ENCODE data around the gene LRRC56. TPM values are rescaled to one million over a fixed set of nuclear protein-coding genes. Genes with fewer than 3 reads are reported as not detected.
A peak's percentile ranks its signal among the peaks of the same experiment; 100 is the strongest.

Gene LRRC56
- total RNA-seq, 2 donors from 2014 or later = 3.0 to 4.3 TPM

DNA sequence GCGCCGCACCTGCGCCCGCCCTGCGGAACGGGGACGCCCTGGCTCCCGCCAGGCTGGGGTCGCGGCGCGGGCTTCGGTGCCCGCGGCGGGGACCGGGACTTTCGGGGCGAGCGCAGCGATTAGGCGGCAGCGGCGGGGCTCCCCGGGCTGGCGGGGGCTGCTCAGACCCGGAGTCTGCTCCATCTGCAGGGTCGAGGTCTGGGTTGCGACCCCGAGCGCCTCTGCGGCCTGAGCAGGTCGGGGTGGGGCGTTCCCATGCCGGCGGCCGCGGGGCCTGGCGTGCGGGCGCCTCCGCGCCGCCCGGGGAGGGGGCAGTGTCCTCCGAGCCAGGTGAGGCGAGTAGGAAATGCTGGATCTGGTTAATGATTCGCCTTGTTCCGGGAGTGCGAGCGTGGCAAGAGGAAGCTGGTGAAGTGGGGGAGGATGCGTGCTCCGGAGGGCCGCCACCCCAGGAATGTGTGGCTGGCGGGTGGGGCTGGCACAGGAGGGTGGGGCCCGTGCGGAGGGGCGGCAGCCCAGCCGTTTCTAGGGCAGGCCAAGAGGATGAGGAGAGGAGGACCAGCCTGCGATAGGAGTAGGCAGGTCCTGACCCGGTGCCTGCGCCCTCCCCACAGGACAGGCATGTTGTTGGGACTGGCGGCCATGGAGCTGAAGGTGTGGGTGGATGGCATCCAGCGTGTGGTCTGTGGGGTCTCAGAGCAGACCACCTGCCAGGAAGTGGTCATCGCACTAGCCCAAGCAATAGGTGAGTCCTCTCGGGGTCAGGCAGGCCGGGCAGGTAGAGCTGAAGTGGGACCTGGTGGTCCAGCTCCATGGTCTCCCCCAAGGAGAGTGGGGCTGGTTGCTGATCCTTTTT lies 24.0 kb downstream of the LRRC56 start:
- peak; percentile 75 for DNase-seq
- Histone ChIP-seq H3K4me3 (ENCODE audit: low read length) (peak overlapping the region; percentile 82), H3K27ac (ENCODE audit: low read depth, low read length) (no peak overlapping the region), H3K27me3 (ENCODE audit: control insufficient read depth, insufficient read depth, low read length, poor library complexity, severe bottlenecking) (peaks cover 19% of the 10 kb centered on the region), H3K36me3 (ENCODE audit: control insufficient read depth, insufficient read depth, low read length) (peaks cover 8% of the 10 kb centered on the region), H3K9ac (ENCODE audit: extremely low read depth, low read length, poor library complexity, severe bottlenecking) (peak overlapping the region; percentile 64), H3K9me3 (ENCODE audit: control insufficient read depth, low read length) (no peaks in the 10 kb centered on the region), H3K4me1 (ENCODE audit: control insufficient read depth, insufficient read depth, low read length) (peaks cover 9% of the 10 kb centered on the region)
- Mint-ChIP-seq H3K27me3 (ENCODE audit: insufficient read depth) (peaks cover 24% of the 10 kb centered on the region), H3K36me3 (ENCODE audit: low read depth) (peaks cover 16% of the 10 kb centered on the region), H3K4me3 (peak overlapping the region; percentile 77), H3K4me1 (peaks cover 6% of the 10 kb centered on the region), H3K27ac (no peak overlapping the region), H3K9me3 (no peaks in the 10 kb centered on the region)
- WGBS, 2 experiments (ENCODE audit: insufficient coverage in 1 of 2, insufficient read length in 1 of 2) = 5 to 7% methylated on average over 37 to 67 of the region's 67 CpGs
- TF ChIP-seq, protein P1, sequence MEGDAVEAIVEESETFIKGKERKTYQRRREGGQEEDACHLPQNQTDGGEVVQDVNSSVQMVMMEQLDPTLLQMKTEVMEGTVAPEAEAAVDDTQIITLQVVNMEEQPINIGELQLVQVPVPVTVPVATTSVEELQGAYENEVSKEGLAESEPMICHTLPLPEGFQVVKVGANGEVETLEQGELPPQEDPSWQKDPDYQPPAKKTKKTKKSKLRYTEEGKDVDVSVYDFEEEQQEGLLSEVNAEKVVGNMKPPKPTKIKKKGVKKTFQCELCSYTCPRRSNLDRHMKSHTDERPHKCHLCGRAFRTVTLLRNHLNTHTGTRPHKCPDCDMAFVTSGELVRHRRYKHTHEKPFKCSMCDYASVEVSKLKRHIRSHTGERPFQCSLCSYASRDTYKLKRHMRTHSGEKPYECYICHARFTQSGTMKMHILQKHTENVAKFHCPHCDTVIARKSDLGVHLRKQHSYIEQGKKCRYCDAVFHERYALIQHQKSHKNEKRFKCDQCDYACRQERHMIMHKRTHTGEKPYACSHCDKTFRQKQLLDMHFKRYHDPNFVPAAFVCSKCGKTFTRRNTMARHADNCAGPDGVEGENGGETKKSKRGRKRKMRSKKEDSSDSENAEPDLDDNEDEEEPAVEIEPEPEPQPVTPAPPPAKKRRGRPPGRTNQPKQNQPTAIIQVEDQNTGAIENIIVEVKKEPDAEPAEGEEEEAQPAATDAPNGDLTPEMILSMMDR (conservative IDR thresholded peaks at IDR 0.05) = no peak

DNA sequence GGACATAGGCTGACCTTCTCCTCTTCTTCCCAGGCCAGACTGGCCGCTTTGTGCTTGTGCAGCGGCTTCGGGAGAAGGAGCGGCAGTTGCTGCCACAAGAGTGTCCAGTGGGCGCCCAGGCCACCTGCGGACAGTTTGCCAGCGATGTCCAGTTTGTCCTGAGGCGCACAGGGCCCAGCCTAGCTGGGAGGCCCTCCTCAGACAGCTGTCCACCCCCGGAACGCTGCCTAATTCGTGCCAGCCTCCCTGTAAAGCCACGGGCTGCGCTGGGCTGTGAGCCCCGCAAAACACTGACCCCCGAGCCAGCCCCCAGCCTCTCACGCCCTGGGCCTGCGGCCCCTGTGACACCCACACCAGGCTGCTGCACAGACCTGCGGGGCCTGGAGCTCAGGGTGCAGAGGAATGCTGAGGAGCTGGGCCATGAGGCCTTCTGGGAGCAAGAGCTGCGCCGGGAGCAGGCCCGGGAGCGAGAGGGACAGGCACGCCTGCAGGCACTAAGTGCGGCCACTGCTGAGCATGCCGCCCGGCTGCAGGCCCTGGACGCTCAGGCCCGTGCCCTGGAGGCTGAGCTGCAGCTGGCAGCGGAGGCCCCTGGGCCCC lies 24.8 kb downstream of the LRRC56 start:
- no peak for DNase-seq
- H3K4me1 Mint-ChIP-seq = peaks cover 6% of the 10 kb centered on the region
- no peaks in the 10 kb centered on the region for H3K9me3 Mint-ChIP-seq
- no peaks in the 10 kb centered on the region for H3K9me3 ChIP-seq (ENCODE audit: control insufficient read depth, low read length)
- no peak overlapping the region for H3K9ac ChIP-seq (ENCODE audit: extremely low read depth, low read length, poor library complexity, severe bottlenecking)
- H3K27me3 Mint-ChIP-seq (ENCODE audit: insufficient read depth) = peaks cover 16% of the 10 kb centered on the region
- H3K27ac Mint-ChIP-seq = no peak overlapping the region
- H3K36me3 ChIP-seq (ENCODE audit: control insufficient read depth, insufficient read depth, low read length) = peaks cover 8% of the 10 kb centered on the region
- H3K4me3 ChIP-seq (ENCODE audit: low read length) = peak overlapping the region; percentile 82
- H3K36me3 Mint-ChIP-seq (ENCODE audit: low read depth) = peaks cover 16% of the 10 kb centered on the region
- no peak overlapping the region for H3K27ac ChIP-seq (ENCODE audit: low read depth, low read length)
- TF ChIP-seq, protein P1 (conservative IDR thresholded peaks at IDR 0.05) = no peak
- WGBS, 2 experiments (ENCODE audit: insufficient coverage in 1 of 2, insufficient read length in 1 of 2) = 96 to 98% methylated on average over 16 to 29 of the region's 29 CpGs
- H3K27me3 ChIP-seq (ENCODE audit: control insufficient read depth, insufficient read depth, low read length, poor library complexity, severe bottlenecking) = peaks cover 11% of the 10 kb centered on the region
- H3K4me3 Mint-ChIP-seq = peak overlapping the region; percentile 77
- H3K4me1 ChIP-seq (ENCODE audit: control insufficient read depth, insufficient read depth, low read length) = peaks cover 9% of the 10 kb centered on the region

- Mint-ChIP-seq H3K4me3 (no peak overlapping the region), H3K4me1 (peaks cover 6% of the 10 kb centered on the region), H3K27ac (no peak overlapping the region), H3K36me3 (ENCODE audit: low read depth) (peaks cover 13% of the 10 kb centered on the region), H3K27me3 (ENCODE audit: insufficient read depth) (peaks cover 10% of the 10 kb centered on the region), H3K9me3 (no peaks in the 10 kb centered on the region)
- DNase-seq = no peak
- 91 to 96% methylated on average over 12 to 18 of the region's 18 CpGs for WGBS, 2 experiments (ENCODE audit: insufficient coverage in 1 of 2, insufficient read length in 1 of 2)
- Histone ChIP-seq H3K9me3 (ENCODE audit: control insufficient read depth, low read length) (no peaks in the 10 kb centered on the region), H3K9ac (ENCODE audit: extremely low read depth, low read length, poor library complexity, severe bottlenecking) (no peak overlapping the region), H3K27me3 (ENCODE audit: control insufficient read depth, insufficient read depth, low read length, poor library complexity, severe bottlenecking) (peaks cover under 1% of the 10 kb centered on the region), H3K4me3 (ENCODE audit: low read length) (no peak overlapping the region), H3K27ac (ENCODE audit: low read depth, low read length) (no peak overlapping the region), H3K36me3 (ENCODE audit: control insufficient read depth, insufficient read depth, low read length) (peaks cover 8% of the 10 kb centered on the region), H3K4me1 (ENCODE audit: control insufficient read depth, insufficient read depth, low read length) (peaks cover 9% of the 10 kb centered on the region)
- TF ChIP-seq, protein P1 (conservative IDR thresholded peaks at IDR 0.05) = no peak
These were observed 25.9 kb downstream of the LRRC56 start for GRCh38 chr11:563066-563811.
